Measurements from ENCODE around the gene AP1S1.
A peak's percentile ranks its signal among the peaks of the same experiment; 100 is the strongest.

Gene AP1S1

DNA sequence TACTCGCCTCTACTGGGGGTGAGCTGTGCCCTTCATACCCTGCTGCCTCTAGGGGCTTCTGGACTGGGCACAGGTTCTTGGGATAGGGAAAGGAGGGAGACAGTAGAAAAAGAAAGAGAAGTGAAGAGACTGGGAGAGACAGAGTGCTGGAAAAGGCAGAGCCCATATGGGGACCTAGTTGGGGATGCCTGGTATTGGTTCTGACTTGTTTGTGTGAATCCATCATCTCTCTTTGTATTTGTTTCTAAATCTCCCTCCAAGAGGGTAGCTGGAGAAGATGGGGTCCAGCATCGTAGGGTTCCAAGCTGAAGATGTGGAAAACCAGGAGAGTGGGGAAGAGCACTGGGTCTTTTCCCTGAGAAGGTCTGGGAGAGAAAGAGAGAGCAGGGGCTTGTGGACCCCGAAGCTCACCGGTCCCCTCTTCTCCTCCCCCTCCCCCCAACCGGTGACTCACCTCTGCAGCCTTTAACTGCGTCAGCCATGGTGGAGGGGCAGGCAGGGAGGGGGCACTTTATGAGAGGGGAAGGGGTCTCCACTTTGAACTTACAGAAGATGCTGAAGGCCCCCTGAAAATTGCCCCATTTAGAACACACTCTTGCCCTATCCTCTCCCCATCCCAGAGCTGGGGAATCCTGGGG, 14.3 kb downstream of the AP1S1 start:
- DNase-seq (ENCODE audit: low read depth): no peak
- H3K4me3 ChIP-seq (replicated peaks; ENCODE audit: low read depth, low read length): no peak overlapping the region
- TF ChIP-seq, protein P1, sequence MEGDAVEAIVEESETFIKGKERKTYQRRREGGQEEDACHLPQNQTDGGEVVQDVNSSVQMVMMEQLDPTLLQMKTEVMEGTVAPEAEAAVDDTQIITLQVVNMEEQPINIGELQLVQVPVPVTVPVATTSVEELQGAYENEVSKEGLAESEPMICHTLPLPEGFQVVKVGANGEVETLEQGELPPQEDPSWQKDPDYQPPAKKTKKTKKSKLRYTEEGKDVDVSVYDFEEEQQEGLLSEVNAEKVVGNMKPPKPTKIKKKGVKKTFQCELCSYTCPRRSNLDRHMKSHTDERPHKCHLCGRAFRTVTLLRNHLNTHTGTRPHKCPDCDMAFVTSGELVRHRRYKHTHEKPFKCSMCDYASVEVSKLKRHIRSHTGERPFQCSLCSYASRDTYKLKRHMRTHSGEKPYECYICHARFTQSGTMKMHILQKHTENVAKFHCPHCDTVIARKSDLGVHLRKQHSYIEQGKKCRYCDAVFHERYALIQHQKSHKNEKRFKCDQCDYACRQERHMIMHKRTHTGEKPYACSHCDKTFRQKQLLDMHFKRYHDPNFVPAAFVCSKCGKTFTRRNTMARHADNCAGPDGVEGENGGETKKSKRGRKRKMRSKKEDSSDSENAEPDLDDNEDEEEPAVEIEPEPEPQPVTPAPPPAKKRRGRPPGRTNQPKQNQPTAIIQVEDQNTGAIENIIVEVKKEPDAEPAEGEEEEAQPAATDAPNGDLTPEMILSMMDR (IDR thresholded peaks at IDR 0.05; ENCODE audit: low read length, missing control alignments): no peak

DNA sequence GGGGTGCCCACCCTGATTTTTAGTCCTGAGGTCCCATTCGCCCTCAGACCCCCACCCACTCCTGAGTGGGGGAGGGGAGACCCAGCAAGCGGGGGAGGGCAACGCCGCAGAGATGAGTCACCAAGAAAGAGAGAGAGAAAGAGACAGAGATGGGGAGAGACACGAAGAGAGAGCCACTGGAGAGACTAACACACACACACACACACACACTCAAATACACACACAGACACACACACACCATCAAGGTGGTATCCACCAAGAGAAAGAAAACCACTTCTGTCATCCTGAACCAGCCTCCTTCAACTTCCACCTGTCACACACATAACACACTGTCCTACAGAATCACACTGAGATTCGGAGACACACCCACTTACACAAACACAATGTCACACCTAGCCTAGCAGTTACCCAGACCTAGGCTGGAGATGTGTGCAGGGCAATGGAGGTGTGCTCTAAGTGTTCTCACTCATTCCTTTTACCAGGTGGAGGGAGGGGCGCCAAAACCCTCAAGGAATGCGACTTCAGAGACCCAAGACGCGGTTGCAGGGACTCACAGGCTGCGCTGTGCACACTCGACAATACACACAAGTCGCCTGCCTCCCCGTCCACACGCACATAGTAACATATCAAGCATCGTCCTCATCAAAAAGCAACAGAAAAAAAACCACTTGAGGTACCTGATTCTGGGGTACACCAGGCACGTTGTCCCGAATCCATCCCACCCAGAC, 15.0 kb downstream of the AP1S1 start:
- DNase-seq (ENCODE audit: low read depth): no peak
- H3K4me3 ChIP-seq (replicated peaks; ENCODE audit: low read depth, low read length): no peak overlapping the region
- TF ChIP-seq, protein P1 (IDR thresholded peaks at IDR 0.05; ENCODE audit: low read length, missing control alignments): no peak

DNA sequence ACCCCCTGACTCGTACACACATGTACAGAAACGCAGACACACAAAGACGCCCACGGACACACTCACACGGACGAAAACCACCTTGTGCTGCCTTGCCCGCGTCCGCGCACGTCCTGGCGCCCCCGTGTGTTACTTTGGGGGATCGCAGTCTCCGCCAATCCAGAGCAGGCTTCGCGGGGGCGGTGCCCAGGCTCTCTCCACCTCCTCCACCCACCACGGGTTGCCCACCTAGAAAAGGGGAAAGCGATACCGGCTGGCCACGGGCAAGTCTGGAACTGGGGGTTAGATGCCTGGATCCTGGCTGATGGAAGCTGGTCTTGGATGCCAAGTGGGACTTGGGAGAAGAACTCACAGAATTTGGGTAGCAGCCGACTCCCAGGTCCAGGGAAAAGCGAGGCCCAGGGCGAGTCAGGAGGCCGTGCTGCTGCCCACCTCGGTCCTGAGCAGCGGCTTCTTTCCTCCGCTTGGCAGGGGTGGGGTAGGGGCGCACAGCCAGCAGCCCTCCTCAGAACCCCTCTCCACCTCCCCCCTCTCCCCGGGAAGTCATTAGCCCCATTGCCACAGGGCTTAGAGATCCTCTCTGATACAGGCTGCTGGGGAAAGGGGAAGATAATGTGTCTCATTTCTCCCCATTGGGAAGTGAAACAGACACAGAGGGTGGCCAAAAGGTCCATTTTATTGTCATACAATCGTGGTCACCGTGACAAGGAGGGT, 15.7 kb downstream of the AP1S1 start:
- H3K4me3 ChIP-seq (replicated peaks; ENCODE audit: low read depth, low read length): no peak overlapping the region
- TF ChIP-seq, protein P1 (IDR thresholded peaks at IDR 0.05; ENCODE audit: low read length, missing control alignments): peak; percentile 91

DNA sequence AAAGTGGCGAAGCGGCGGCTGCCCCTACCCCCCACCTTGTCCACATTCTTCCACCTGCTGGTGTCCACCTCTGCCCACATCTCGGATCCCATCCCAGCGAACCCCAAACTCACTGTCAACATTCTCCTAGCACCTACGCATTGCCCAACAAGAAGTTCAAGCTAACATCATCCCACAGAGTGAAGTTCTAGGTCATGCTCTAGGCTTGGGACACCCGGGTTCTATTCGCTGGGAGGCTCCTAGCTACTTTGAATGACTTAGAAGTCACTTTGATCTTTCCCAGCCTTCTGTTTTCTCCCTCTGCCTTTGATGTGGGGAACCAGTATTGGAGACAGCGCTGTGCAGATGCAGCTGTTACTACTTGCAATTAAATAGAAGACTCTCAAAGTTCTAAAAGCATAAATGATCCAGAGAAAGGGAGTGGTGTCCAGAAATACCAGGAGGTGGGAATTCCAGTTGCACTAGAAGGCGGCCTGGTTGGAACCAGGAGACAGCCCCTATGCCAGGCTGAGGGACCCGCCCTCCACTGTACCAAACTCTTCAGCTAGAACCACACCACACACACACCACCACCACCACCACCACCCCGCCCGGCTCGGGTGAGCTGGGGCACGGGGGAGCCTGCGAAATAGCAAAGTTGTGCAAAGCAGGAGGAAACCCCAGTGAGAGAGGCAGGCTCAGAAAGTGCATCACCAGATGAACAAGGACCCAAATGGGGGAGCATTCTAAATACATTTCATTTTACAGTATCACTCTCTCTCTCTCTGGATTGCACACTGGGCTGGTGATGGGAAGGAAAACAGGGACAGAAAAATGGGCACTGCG, 16.6 kb downstream of the AP1S1 start:
- TF ChIP-seq, protein P1 (IDR thresholded peaks at IDR 0.05; ENCODE audit: low read length, missing control alignments): no peak
- H3K4me3 ChIP-seq (replicated peaks; ENCODE audit: low read depth, low read length): no peak overlapping the region
- no peak for DNase-seq (ENCODE audit: low read depth)

More for the DNA sequence above, 15.7 kb downstream of the AP1S1 start:
- peak; percentile 67 for DNase-seq (ENCODE audit: low read depth)

DNA sequence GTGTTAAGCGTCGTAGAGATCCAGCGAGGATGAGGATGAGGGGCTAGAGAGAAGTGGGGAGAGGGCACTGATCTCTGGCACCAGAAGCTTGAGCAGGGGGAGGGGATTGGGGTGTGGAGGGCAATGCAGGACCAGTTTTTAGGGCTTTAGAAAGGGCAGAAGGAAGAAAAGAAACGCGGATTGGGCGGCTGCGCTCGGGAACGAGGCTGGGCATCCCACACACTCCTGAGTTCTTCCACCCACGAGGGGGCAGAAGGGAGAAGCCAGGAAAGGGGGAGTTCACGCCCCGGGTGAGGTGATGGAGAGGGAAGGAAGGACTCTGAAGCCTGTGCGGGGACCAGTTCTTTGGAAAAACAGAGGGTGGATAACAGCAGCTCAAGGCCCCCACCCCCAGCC, 17.2 kb downstream of the AP1S1 start:
- TF ChIP-seq, protein P1 (IDR thresholded peaks at IDR 0.05; ENCODE audit: low read length, missing control alignments): peak; percentile 30
- DNase-seq (ENCODE audit: low read depth): no peak
- no peak overlapping the region for H3K4me3 ChIP-seq (replicated peaks; ENCODE audit: low read depth, low read length)

DNA sequence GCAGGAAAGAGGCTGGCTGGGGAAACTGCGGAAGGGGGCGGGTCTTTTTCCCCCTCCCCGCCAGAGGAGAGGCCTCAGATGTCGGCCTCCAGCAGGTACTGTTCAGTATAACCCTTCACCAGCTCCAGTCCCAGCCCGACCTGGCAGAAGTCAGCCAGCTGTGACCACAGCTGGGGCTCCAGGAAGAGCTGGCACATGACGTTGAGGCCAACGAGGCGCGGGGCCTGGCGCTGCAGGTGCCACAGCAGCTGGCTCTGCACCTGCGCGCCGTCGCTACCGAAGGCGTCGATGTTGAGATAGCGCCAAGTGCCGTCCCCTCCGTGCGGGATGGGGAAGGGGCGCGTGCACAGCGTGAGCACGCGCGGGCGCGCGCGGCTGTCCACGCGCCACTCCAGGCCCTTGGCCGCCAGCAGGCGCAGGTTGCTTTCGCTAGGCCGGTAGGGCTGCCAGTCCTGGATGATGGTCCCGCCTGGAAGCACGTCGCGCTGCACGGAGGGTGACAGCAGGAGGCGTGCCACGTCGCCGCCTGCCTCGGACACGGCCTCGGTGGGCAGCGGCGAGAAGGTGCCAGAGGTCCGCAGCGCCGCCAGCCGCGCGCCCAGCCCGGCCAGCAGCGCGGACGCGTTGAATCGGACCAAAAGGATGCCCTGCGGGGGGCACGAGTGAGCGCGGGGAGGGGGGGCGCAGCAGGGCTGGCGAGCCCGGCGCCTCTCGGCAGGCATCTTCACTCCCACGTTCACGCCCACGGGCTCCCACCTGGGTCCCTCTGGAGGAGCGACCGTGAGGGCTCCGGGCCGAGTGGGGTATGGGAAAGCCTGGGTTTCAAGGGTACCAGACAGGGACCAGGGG, 18.0 kb downstream of the AP1S1 start:
- no peak for DNase-seq (ENCODE audit: low read depth)
- H3K4me3 ChIP-seq (replicated peaks; ENCODE audit: low read depth, low read length): no peak overlapping the region

More for the DNA sequence above, 18.0 kb downstream of the AP1S1 start:
- TF ChIP-seq, protein P1 (IDR thresholded peaks at IDR 0.05; ENCODE audit: low read length, missing control alignments): no peak

Data from fibroblast of pulmonary artery (primary cell).